Measurements from ENCODE around the gene SCGB2B2.

- TF ChIP-seq CTCF (conservative IDR thresholded peaks at IDR 0.05; ENCODE audit: low read depth, low read length) (no peak), EZH2 (IDR thresholded peaks at IDR 0.05; ENCODE audit: low read length, unreplicated experiment) (no peak), EZH2phosphoT487 (IDR thresholded peaks at IDR 0.05; ENCODE audit: borderline replicate concordance, low read length) (no peak)
These were observed 1.5 kb upstream of the SCGB2B2 start for GRCh38 chr19:34678421-34678820.
